DND-41 (cell line): ENCODE measurements around the gene L3MBTL2.

Source experiments
- ATAC-seq: fragments of 200-7000 bp; cut with Tn5 transposase; 3 replicates; pipeline ENCODE4 v1.9.1; 2021; ENCODE audit warnings: low read depth; ENCODE audit not compliant: insufficient read depth
- DNase-seq: peaks from one replicate; pipeline ENCODE4 v3.0.0-alpha.2; 2020
- H2AFZ ChIP-seq: 2 replicates; pipeline ENCODE4 v1.6.0; 2012; ENCODE audit warnings: low read depth, low read length
- H3K27ac ChIP-seq: 2 replicates; pipeline ENCODE4 v1.5.1; 2012; ENCODE audit warnings: low read length, inconsistent platforms
- H3K27me3 ChIP-seq: fragments of 200-600 bp; sonication (generic); 2 replicates; pipeline ENCODE4 v1.6.0; 2012; ENCODE audit warnings: low read length, mild to moderate bottlenecking, inconsistent platforms; ENCODE audit not compliant: insufficient read depth, poor library complexity
- H3K36me3 ChIP-seq: 2 replicates; pipeline ENCODE4 v1.5.1; 2012; ENCODE audit warnings: low read length, inconsistent platforms; ENCODE audit not compliant: insufficient read depth
- H3K4me1 ChIP-seq: 2 replicates; pipeline ENCODE4 v1.5.1; 2012; ENCODE audit warnings: mild to moderate bottlenecking, low read length; ENCODE audit not compliant: insufficient read depth
- H3K4me2 ChIP-seq: 2 replicates; pipeline ENCODE4 v1.6.0; 2012; ENCODE audit warnings: mild to moderate bottlenecking, moderate library complexity, low read length, inconsistent platforms; ENCODE audit not compliant: insufficient read depth
- H3K4me3 ChIP-seq, 2 experiments: fragments of 200-600 bp in 1 of 2; shearing (Covaris generic) in 1 of 2; 2 replicates each; pipeline ENCODE4 v1.5.1; 2012 to 2016; ENCODE audit warnings: inconsistent platforms in 2 of 2, low read length in 2 of 2, mild to moderate bottlenecking in 2 of 2, low read depth in 1 of 2, moderate library complexity in 1 of 2
- H3K79me2 ChIP-seq: 2 replicates; pipeline ENCODE4 v1.6.0; 2012; ENCODE audit warnings: low read length, inconsistent platforms; ENCODE audit not compliant: insufficient read depth
- H3K9ac ChIP-seq: 2 replicates; pipeline ENCODE4 v1.6.0; 2012; ENCODE audit warnings: low read depth, mild to moderate bottlenecking, inconsistent platforms, low read length, moderate library complexity
- H3K9me3 ChIP-seq: 2 replicates; pipeline ENCODE4 v1.5.1; 2012; ENCODE audit warnings: low read length, moderate library complexity, mild to moderate bottlenecking, inconsistent platforms; ENCODE audit not compliant: insufficient read depth, severe bottlenecking
- H4K20me1 ChIP-seq: 2 replicates; pipeline ENCODE4 v1.6.0; 2012; ENCODE audit warnings: low read length; ENCODE audit not compliant: insufficient read depth
- CTCF ChIP-seq: IDR thresholded peaks from 2 replicates; pipeline ENCODE4 v1.5.1; 2012; ENCODE audit warnings: borderline replicate concordance, low read length, moderate library complexity, mild to moderate bottlenecking; ENCODE audit not compliant: poor library complexity, severe bottlenecking; ENCODE audit errors: extremely low read depth
- EZH2 ChIP-seq: IDR thresholded peaks from 3 replicates; pipeline ENCODE4 v1.6.1; 2012; ENCODE audit warnings: borderline replicate concordance, low read depth, mild to moderate bottlenecking, moderate library complexity, low read length, inconsistent platforms; ENCODE audit not compliant: severe bottlenecking

The L3MBTL2 gene

DNA sequence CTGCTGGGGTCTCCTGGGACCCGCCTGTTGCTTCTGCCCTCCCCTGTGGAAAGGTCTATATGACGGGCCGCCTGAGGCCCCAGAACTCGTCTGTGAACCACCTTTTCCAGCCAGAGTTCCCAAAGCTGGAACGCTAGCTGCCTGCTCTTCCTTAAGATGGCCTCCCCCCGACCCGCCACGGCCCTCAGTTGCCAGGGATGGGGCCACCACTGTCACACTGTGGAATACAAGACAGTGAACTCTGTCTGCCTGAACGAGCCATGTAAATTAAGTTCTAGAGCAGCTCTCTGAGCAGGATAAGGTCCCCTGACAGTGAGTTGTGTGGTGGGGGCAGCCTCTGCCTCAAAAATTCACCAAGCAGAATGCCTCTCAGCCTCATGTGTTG, 25.3 kb downstream of the L3MBTL2 start:
- Histone ChIP-seq H3K4me3 (no peak overlapping the region), H3K27ac (no peak overlapping the region), H3K9ac (no peak overlapping the region), H3K9me3 (no peaks in the 10 kb centered on the region), H3K27me3 (no peaks in the 10 kb centered on the region), H4K20me1 (no peaks in the 10 kb centered on the region), H3K4me2 (no peak overlapping the region), H2AFZ (no peak overlapping the region), H3K4me1 (no peaks in the 10 kb centered on the region), H3K79me2 (no peaks in the 10 kb centered on the region), H3K36me3 (peaks cover 45% of the 10 kb centered on the region)
- DNase-seq (no peak), ATAC-seq (no peak)
- no peak for TF ChIP-seq CTCF
- no peak for TF ChIP-seq EZH2

- Histone ChIP-seq H3K36me3 (peaks cover 36% of the 10 kb centered on the region), H3K9ac (no peak overlapping the region)
These were observed 26.3 kb downstream of the L3MBTL2 start for GRCh38 chr22:41231369-41231768.

GRCh38 chr22:41234815-41235695, 29.9 kb downstream of the L3MBTL2 start:
- no peak for TF ChIP-seq CTCF
- no peak for TF ChIP-seq EZH2
- DNase-seq = no peak
- H3K4me3 ChIP-seq = no peak overlapping the region

More at GRCh38 chr22:41231369-41231768, 26.3 kb downstream of the L3MBTL2 start:
- DNase-seq (no peak), ATAC-seq (no peak; the same call in 2 of the 3 replicates)
- no peak overlapping the region for H2AFZ ChIP-seq
- TF ChIP-seq CTCF (no peak), EZH2 (no peak)
- H3K27ac ChIP-seq = no peak overlapping the region
- H3K4me1 ChIP-seq = no peaks in the 10 kb centered on the region
- no peaks in the 10 kb centered on the region for H3K27me3 ChIP-seq
- no peaks in the 10 kb centered on the region for H3K79me2 ChIP-seq
- no peaks in the 10 kb centered on the region for H4K20me1 ChIP-seq
- H3K9me3 ChIP-seq = no peaks in the 10 kb centered on the region
- no peak overlapping the region for H3K4me3 ChIP-seq
- no peak overlapping the region for H3K4me2 ChIP-seq

More at GRCh38 chr22:41234815-41235695, 29.9 kb downstream of the L3MBTL2 start:
- H3K27ac ChIP-seq = no peak overlapping the region
- H3K4me2 ChIP-seq = no peak overlapping the region
- H2AFZ ChIP-seq = no peak overlapping the region
- no peaks in the 10 kb centered on the region for H3K79me2 ChIP-seq
- peaks cover 12% of the 10 kb centered on the region; the same call in 1 of the 2 replicates for H3K36me3 ChIP-seq
- ATAC-seq = no peak
- H3K9me3 ChIP-seq = no peaks in the 10 kb centered on the region
- H3K4me1 ChIP-seq = peaks cover 15% of the 10 kb centered on the region
- no peaks in the 10 kb centered on the region for H4K20me1 ChIP-seq
- H3K9ac ChIP-seq = no peak overlapping the region
- peaks cover 6% of the 10 kb centered on the region for H3K27me3 ChIP-seq
